ENCODE measurements around the gene FOXF2.

Gene FOXF2

DNA sequence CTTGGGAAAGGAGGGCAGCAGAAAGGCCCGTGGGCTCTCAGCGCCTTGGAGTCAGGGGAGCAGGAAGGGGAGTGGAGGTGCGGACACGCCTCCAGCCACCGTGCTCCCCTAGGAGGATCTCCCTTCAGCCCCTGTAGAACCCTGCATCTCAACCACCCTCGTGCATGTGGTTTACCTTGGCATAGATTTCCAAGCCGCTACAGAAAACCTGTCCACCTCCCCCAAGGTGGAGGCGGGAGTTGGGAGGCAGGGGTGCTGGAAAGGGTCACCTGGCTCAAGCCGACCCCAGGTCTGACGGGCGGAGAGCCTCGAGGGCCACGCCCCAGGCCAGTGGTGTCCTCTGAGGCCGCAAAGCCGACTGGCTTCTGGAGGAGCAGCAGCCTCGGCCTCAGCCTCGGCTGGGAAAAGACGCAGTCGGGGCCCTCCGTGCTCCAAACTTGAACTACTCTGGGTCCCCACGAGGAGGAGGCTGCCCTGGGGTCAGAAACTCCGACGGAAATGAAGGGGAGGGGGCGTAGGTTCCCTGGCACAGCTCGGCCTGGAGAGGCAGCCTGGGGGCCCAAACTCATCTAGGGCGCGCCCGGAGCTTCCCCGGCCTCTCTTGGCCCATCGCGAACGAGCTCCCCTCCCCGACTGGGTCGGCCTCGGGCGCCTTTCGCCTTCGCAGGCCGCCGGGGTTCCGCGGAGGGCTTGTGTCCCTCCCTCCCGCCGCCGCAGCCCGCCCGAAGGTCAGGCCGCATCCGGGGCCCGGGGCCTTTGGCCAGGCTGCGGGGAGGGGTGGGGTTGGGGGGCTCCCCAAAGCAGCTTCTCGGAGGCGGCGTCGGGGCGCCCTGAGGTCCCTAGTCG is 6.3 kb upstream of the FOXF2 start:
- H3K27me3 ChIP-seq (ENCODE audit: insufficient read depth, low read depth, severe bottlenecking): peaks cover 98% of the 10 kb centered on the region
- H3K36me3 ChIP-seq: no peaks in the 10 kb centered on the region
- H3K9me3 ChIP-seq (ENCODE audit: severe bottlenecking): no peaks in the 10 kb centered on the region
- no peak for DNase-seq
- TF ChIP-seq CTCF (IDR thresholded peaks at IDR 0.05; ENCODE audit: low read depth, low read length): no peak
- H3K27ac ChIP-seq: no peak overlapping the region
- no peak overlapping the region for H3K4me3 ChIP-seq (ENCODE audit: low read depth, low read length)

- Histone ChIP-seq H3K36me3 (no peaks in the 10 kb centered on the region), H3K4me3 (ENCODE audit: low read depth, low read length) (no peak overlapping the region), H3K27me3 (ENCODE audit: insufficient read depth, low read depth, severe bottlenecking) (peaks cover 98% of the 10 kb centered on the region), H3K9me3 (ENCODE audit: severe bottlenecking) (no peaks in the 10 kb centered on the region), H3K27ac (no peak overlapping the region)
- no peak for DNase-seq
- no peak for TF ChIP-seq CTCF (IDR thresholded peaks at IDR 0.05; ENCODE audit: low read depth, low read length)
These were observed 5.4 kb upstream of the FOXF2 start for GRCh38 chr6:1383729-1384548.

GRCh38 chr6:1384549-1385128 is 4.7 kb upstream of the FOXF2 start:
- no peak for TF ChIP-seq CTCF (IDR thresholded peaks at IDR 0.05; ENCODE audit: low read depth, low read length)
- no peaks in the 10 kb centered on the region for H3K9me3 ChIP-seq (ENCODE audit: severe bottlenecking)
- H3K36me3 ChIP-seq: no peaks in the 10 kb centered on the region
- DNase-seq: no peak
- no peak overlapping the region for H3K27ac ChIP-seq
- H3K27me3 ChIP-seq (ENCODE audit: insufficient read depth, low read depth, severe bottlenecking): peaks cover 94% of the 10 kb centered on the region
- no peak overlapping the region for H3K4me3 ChIP-seq (ENCODE audit: low read depth, low read length)

DNA sequence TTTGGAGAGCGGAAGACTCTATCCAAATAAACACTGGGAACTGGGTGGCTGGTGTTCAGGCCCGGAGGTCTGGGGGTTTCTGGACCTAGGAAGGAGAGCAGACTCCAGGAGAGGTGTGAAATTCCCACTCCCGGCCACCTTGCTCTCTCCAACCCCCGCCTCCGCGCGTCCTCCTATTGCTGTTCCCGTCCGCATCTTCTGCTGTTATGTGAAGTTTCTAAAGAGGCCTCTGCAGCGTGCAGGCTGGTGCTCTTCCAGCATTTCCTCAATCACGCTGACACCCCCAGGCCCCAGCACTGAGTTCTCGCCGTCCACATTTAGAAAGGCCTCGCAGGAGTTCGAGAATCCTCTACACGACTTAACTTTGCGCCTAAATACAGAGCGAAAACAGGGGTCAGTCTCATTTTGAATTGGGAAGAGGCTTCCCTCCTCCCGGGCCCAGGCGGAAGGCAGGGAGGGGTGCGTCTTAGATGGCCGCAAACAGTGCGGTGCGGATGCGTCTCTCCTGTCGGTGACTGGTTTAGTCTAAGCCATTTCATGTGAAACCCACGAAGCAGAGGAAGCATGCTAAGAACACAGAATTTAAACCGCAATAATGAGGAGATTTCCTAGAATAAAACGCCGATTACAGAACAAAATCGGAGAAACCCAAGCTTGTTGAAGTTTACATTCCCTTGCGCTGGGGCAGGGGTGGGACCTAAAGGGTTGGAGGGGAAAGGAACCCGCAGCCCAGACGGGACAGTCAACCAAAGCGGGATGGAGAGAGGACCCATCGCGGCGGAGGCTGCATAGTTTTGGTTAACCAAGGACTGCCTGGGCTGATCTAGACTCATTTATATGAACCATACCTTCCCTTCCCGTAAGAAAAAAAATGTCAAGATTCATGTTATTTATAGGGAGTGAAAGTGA is 4.0 kb upstream of the FOXF2 start:
- Histone ChIP-seq H3K4me3 (ENCODE audit: low read depth, low read length) (no peak overlapping the region), H3K27ac (no peak overlapping the region), H3K27me3 (ENCODE audit: insufficient read depth, low read depth, severe bottlenecking) (peaks cover 91% of the 10 kb centered on the region), H3K9me3 (ENCODE audit: severe bottlenecking) (no peaks in the 10 kb centered on the region), H3K36me3 (no peaks in the 10 kb centered on the region)
- no peak for TF ChIP-seq CTCF (IDR thresholded peaks at IDR 0.05; ENCODE audit: low read depth, low read length)
- DNase-seq: no peak

- Histone ChIP-seq H3K4me3 (ENCODE audit: low read depth, low read length) (no peak overlapping the region), H3K36me3 (no peaks in the 10 kb centered on the region), H3K27ac (no peak overlapping the region), H3K9me3 (ENCODE audit: severe bottlenecking) (no peaks in the 10 kb centered on the region), H3K27me3 (ENCODE audit: insufficient read depth, low read depth, severe bottlenecking) (peaks cover 91% of the 10 kb centered on the region)
- DNase-seq: no peak
- no peak for TF ChIP-seq CTCF (IDR thresholded peaks at IDR 0.05; ENCODE audit: low read depth, low read length)
These were observed 3.2 kb upstream of the FOXF2 start for GRCh38 chr6:1386038-1386709.

All from WERI-Rb-1 (cell line).